ENCODE data around the gene EYS. TPM values are rescaled to one million over a fixed set of nuclear protein-coding genes. Genes with fewer than 3 reads are reported as not detected.
"Not testable (repeated sequence)": the region's sequence is repeated elsewhere in the genome, so short reads cannot be mapped to it uniquely, and the experiment has no call there.

EYS gene
- total RNA-seq, 2 donors from 2014 or later, result not detected

- ATAC-seq (no peak), DNase-seq (no peak)
- H3K9me3 ChIP-seq (ENCODE audit: control insufficient read depth, low read length, poor library complexity, severe bottlenecking), result no peaks in the 10 kb centered on the region
- H3K4me1 Mint-ChIP-seq, result no peaks in the 10 kb centered on the region
- no peak overlapping the region for H3K4me3 Mint-ChIP-seq
- no peaks in the 10 kb centered on the region for H3K27me3 Mint-ChIP-seq
- no peak overlapping the region for H3K27ac Mint-ChIP-seq
- no peaks in the 10 kb centered on the region for H3K36me3 Mint-ChIP-seq (ENCODE audit: low read depth)
Observed at GRCh38 chr6:64034291-64034690, 1672.7 kb downstream of the EYS start.

- DNase-seq, result not testable (repeated sequence)
Observed at GRCh38 chr6:64030950-64031618, 1675.9 kb downstream of the EYS start.

DNA sequence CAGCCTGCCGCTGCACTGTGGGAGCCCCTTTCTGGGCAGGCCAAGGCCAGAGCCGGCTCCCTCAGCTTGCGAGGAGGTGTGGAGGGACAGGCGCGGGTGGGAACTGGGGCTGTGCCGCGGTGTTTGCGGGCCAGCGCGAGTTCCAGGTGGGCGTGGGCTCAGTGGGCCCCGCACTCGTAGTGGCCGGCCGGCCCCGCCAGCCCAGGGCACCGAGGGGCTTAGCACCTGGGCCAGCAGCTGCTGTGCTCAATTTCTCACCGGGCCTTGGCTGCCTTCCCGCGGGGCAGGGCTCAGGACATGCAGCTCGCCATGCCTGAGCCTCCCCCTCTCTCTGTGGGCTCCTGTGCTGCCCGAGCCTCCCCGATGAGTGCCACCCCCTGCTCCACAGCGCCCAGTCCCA is 1683.3 kb downstream of the EYS start:
- Mint-ChIP-seq H3K27me3 (no peaks in the 10 kb centered on the region), H3K36me3 (ENCODE audit: low read depth) (no peaks in the 10 kb centered on the region), H3K4me1 (no peaks in the 10 kb centered on the region)

More at GRCh38 chr6:64030950-64031618, 1675.9 kb downstream of the EYS start:
- H3K27ac Mint-ChIP-seq; ATAC-seq; H3K9me3 ChIP-seq (ENCODE audit: control insufficient read depth, low read length, poor library complexity, severe bottlenecking); H3K4me3 Mint-ChIP-seq; H3K4me1 Mint-ChIP-seq; H3K36me3 Mint-ChIP-seq (ENCODE audit: low read depth); H3K27me3 Mint-ChIP-seq: not testable (repeated sequence)

GRCh38 chr6:64014595-64014994 is 1692.4 kb downstream of the EYS start:
- no peak overlapping the region for H3K27ac Mint-ChIP-seq
- H3K4me3 Mint-ChIP-seq, result no peak overlapping the region
- no peaks in the 10 kb centered on the region for H3K27me3 Mint-ChIP-seq
- DNase-seq (no peak), ATAC-seq (no peak)
- no peaks in the 10 kb centered on the region for H3K9me3 ChIP-seq (ENCODE audit: control insufficient read depth, low read length, poor library complexity, severe bottlenecking)
- no peaks in the 10 kb centered on the region for H3K36me3 Mint-ChIP-seq (ENCODE audit: low read depth)
- H3K4me1 Mint-ChIP-seq, result no peaks in the 10 kb centered on the region

More for the DNA sequence above, 1683.3 kb downstream of the EYS start:
- ATAC-seq, result no peak
- H3K9me3 ChIP-seq (ENCODE audit: control insufficient read depth, low read length, poor library complexity, severe bottlenecking), result no peaks in the 10 kb centered on the region
- no peak for DNase-seq
- Mint-ChIP-seq H3K4me3 (no peak overlapping the region), H3K27ac (no peak overlapping the region)

- Mint-ChIP-seq H3K27ac (no peak overlapping the region), H3K36me3 (ENCODE audit: low read depth) (no peaks in the 10 kb centered on the region), H3K4me1 (no peaks in the 10 kb centered on the region), H3K4me3 (no peak overlapping the region), H3K27me3 (no peaks in the 10 kb centered on the region)
- ATAC-seq (no peak), DNase-seq (no peak)
- no peaks in the 10 kb centered on the region for H3K9me3 ChIP-seq (ENCODE audit: control insufficient read depth, low read length, poor library complexity, severe bottlenecking)
Observed at GRCh38 chr6:64013011-64013410, 1694.0 kb downstream of the EYS start.

- Mint-ChIP-seq H3K27me3 (no peaks in the 10 kb centered on the region), H3K4me3 (no peak overlapping the region), H3K27ac (no peak overlapping the region), H3K4me1 (no peaks in the 10 kb centered on the region), H3K36me3 (ENCODE audit: low read depth) (no peaks in the 10 kb centered on the region)
- H3K9me3 ChIP-seq (ENCODE audit: control insufficient read depth, low read length, poor library complexity, severe bottlenecking), result no peaks in the 10 kb centered on the region
- DNase-seq (no peak), ATAC-seq (no peak)
Observed at GRCh38 chr6:64012351-64013001, 1694.5 kb downstream of the EYS start.

GRCh38 chr6:64010666-64011065 is 1696.4 kb downstream of the EYS start:
- no peaks in the 10 kb centered on the region for H3K27me3 Mint-ChIP-seq
- H3K36me3 Mint-ChIP-seq (ENCODE audit: low read depth), result no peaks in the 10 kb centered on the region
- H3K9me3 ChIP-seq (ENCODE audit: control insufficient read depth, low read length, poor library complexity, severe bottlenecking), result no peaks in the 10 kb centered on the region
- ATAC-seq, result no peak
- H3K27ac Mint-ChIP-seq, result no peak overlapping the region
- H3K4me3 Mint-ChIP-seq, result no peak overlapping the region
- H3K4me1 Mint-ChIP-seq, result no peaks in the 10 kb centered on the region
- no peak for DNase-seq

DNA sequence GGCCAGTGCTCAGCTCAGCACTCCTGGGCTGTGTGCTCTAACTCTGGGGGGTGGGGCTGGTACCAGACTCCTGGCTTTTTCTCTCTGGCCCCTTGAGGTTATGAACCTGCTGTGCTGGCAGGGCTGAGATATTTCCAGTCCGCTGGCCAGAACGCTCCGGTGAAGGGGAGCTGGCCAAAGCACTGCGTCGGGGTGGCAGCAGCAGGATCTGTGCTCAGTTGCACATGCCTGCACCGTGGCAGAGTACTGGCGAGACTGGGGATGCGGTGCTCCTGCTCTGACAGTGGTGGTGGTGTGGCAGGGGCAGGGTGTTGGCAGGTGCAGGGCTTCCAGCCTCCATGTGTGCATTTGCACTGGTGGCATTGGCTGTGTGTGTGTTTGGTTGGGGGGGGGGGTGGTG is 1697.0 kb downstream of the EYS start:
- no peaks in the 10 kb centered on the region for H3K27me3 Mint-ChIP-seq
- no peak for DNase-seq
- no peaks in the 10 kb centered on the region for H3K4me1 Mint-ChIP-seq
- H3K4me3 Mint-ChIP-seq, result no peak overlapping the region
- no peak for ATAC-seq
- H3K9me3 ChIP-seq (ENCODE audit: control insufficient read depth, low read length, poor library complexity, severe bottlenecking), result no peaks in the 10 kb centered on the region
- H3K27ac Mint-ChIP-seq, result no peak overlapping the region
- no peaks in the 10 kb centered on the region for H3K36me3 Mint-ChIP-seq (ENCODE audit: low read depth)

DNA sequence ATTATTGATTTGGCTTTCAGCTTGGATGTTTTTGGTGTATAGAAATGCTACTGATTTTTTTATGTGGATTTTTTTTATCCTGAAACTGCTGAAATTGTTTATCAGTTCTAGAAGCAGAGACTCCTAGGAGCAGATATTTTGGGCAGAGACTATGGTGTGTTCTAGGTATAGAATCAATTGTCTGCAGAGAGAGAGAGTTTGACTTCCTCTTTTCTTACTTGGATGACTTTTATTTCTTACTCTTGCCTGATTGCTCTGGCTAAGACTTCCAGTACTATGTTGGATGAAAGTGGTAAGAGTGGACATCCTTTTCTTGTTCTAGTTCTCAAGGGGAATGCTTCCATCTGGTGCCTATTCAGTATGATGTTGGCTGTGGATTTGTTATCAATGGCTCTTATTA is 1700.8 kb downstream of the EYS start:
- H3K9me3 ChIP-seq (ENCODE audit: control insufficient read depth, low read length, poor library complexity, severe bottlenecking), result no peaks in the 10 kb centered on the region
- Mint-ChIP-seq H3K36me3 (ENCODE audit: low read depth) (no peaks in the 10 kb centered on the region), H3K4me1 (no peaks in the 10 kb centered on the region), H3K27ac (no peak overlapping the region), H3K4me3 (no peak overlapping the region), H3K27me3 (no peaks in the 10 kb centered on the region)
- ATAC-seq (no peak), DNase-seq (no peak)

DNA sequence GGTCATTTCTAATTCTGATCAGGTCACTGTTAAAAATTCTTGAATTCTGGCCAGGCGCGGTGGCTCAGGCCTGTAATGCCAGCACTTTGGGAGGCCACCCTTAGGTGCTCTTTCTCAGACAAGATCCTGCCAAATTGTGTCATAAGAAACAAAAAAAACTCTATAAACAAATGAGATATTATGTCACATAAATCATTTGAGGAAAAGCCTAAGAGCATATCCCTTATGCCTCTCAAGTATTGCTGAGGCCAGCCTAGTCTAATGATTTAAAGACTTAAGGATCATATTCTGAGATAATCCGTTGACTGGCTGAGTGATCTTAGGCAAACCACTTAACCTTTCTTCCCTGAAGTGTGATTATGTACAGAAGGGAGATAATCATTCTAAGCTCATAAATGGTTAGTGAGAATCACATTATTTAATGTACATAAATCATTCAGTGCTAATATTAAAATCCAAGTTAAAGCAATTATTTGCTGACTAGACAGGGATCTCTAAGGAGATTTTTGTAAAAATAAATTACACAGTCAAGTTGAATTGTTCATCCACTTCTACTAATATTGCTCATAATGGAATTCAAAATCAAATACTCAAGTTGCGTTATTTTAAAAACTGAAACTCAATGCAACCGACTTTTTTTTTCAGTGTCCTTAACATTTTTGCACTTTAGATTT is 1706.1 kb downstream of the EYS start:
- Mint-ChIP-seq H3K4me1 (no peaks in the 10 kb centered on the region), H3K4me3 (no peak overlapping the region), H3K36me3 (ENCODE audit: low read depth) (no peaks in the 10 kb centered on the region), H3K27me3 (no peaks in the 10 kb centered on the region), H3K27ac (no peak overlapping the region)
- ATAC-seq, result no peak
- DNase-seq, result no peak
- H3K9me3 ChIP-seq (ENCODE audit: control insufficient read depth, low read length, poor library complexity, severe bottlenecking), result no peaks in the 10 kb centered on the region

GRCh38 chr6:63999613-64000012 is 1707.4 kb downstream of the EYS start:
- H3K9me3 ChIP-seq (ENCODE audit: control insufficient read depth, low read length, poor library complexity, severe bottlenecking), result no peaks in the 10 kb centered on the region
- Mint-ChIP-seq H3K4me3 (no peak overlapping the region), H3K27me3 (no peaks in the 10 kb centered on the region), H3K4me1 (no peaks in the 10 kb centered on the region), H3K36me3 (ENCODE audit: low read depth) (no peaks in the 10 kb centered on the region), H3K27ac (no peak overlapping the region)
- no peak for DNase-seq
- ATAC-seq, result no peak

- no peaks in the 10 kb centered on the region for H3K36me3 Mint-ChIP-seq (ENCODE audit: low read depth)
- DNase-seq (no peak), ATAC-seq (no peak)
- H3K27me3 Mint-ChIP-seq, result no peaks in the 10 kb centered on the region
- H3K27ac Mint-ChIP-seq, result no peak overlapping the region
- no peaks in the 10 kb centered on the region for H3K9me3 ChIP-seq (ENCODE audit: control insufficient read depth, low read length, poor library complexity, severe bottlenecking)
- H3K4me1 Mint-ChIP-seq, result no peaks in the 10 kb centered on the region
- no peak overlapping the region for H3K4me3 Mint-ChIP-seq
Observed at GRCh38 chr6:63998991-63999390, 1708.0 kb downstream of the EYS start.

DNA sequence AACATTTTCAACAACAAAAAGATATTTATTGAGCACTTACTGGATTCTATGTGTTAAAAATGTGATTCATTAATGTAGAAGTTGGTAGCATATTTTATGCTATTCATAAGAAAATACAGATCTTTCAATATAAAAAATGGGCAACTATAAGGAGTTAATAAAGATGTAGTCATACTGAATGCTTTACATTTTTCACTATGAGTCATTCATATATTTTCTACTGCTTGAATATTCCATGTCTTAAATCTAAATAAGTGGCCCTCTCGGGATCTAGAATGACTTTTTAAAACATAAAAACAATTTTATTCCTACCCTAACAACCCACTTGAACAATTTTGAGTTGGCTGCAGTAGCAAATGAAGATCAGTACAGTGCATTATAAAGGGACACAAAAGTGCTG is 1709.3 kb downstream of the EYS start:
- Mint-ChIP-seq H3K27me3 (no peaks in the 10 kb centered on the region), H3K36me3 (ENCODE audit: low read depth) (no peaks in the 10 kb centered on the region), H3K4me1 (no peaks in the 10 kb centered on the region), H3K27ac (no peak overlapping the region), H3K4me3 (no peak overlapping the region)
- ATAC-seq, result no peak
- no peaks in the 10 kb centered on the region for H3K9me3 ChIP-seq (ENCODE audit: control insufficient read depth, low read length, poor library complexity, severe bottlenecking)
- DNase-seq, result no peak

- Mint-ChIP-seq H3K4me3 (no peak overlapping the region), H3K4me1 (no peaks in the 10 kb centered on the region), H3K27me3 (no peaks in the 10 kb centered on the region), H3K27ac (no peak overlapping the region), H3K36me3 (ENCODE audit: low read depth) (no peaks in the 10 kb centered on the region)
- ATAC-seq (no peak), DNase-seq (no peak)
- no peaks in the 10 kb centered on the region for H3K9me3 ChIP-seq (ENCODE audit: control insufficient read depth, low read length, poor library complexity, severe bottlenecking)
Observed at GRCh38 chr6:63997221-63997620, 1709.8 kb downstream of the EYS start.
